Breast epithelium (tissue), 3 donors: Measurements from ENCODE around the gene HDHD2.
"Not testable (repeated sequence)": the region's sequence is repeated elsewhere in the genome, so short reads cannot be mapped to it uniquely, and the experiment has no call there.

Experiments
- CTCF ChIP-seq, 3 donors: fragments of 450-650 bp; IDR thresholded peaks; one replicate each; pipeline ENCODE4 v1.5.1; 2016 to 2017; ENCODE audit warnings: antibody characterized with exemption in 3 of 3, mild to moderate bottlenecking in 3 of 3, moderate library complexity in 3 of 3
- POLR2A ChIP-seq: fragments of 450-650 bp; IDR thresholded peaks from one replicate; pipeline ENCODE4 v1.6.1; 2016; ENCODE audit warnings: antibody characterized with exemption, mild to moderate bottlenecking, moderate library complexity

GRCh38 chr18:47182156-47182555 is 31.9 kb upstream of the HDHD2 start:
- not testable (repeated sequence) for TF ChIP-seq POLR2A; CTCF (IDR thresholded peaks at IDR 0.05)
